Ramos (cell line): ENCODE measurements around the gene LAPTM4A.
"Not testable (repeated sequence)": the region's sequence is repeated elsewhere in the genome, so short reads cannot be mapped to it uniquely, and the experiment has no call there.

Experiments
- in situ Hi-C: fragments of 300-500 bp; cut with MboI; formaldehyde crosslinking; loops from one replicate; pipeline ENCODE4 v1.14.3; 2022; ENCODE audit warnings: low sequenced_read_pairs; ENCODE audit not compliant: unreplicated experiment

Gene LAPTM4A

DNA sequence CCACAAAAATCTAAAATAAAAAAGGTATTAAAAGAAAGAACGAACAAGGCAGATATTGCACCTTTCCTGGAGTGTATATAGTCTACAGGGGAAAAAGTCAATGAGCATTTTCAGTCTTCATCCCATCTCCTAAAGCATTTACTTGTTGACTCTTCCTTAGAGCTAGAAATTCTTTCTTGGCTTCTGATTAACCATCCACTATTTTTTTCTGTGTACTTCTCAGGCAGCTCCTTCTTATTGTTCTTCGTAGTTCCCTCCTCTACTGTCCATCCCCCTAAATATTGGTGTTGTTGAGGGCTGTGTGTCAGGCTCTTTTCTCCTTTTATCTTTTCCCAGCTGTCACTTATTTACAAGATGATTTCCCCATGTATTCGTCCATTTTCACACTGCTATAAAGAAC is 3.5 kb upstream of the LAPTM4A start:
- in situ Hi-C loops: no loop called here

DNA sequence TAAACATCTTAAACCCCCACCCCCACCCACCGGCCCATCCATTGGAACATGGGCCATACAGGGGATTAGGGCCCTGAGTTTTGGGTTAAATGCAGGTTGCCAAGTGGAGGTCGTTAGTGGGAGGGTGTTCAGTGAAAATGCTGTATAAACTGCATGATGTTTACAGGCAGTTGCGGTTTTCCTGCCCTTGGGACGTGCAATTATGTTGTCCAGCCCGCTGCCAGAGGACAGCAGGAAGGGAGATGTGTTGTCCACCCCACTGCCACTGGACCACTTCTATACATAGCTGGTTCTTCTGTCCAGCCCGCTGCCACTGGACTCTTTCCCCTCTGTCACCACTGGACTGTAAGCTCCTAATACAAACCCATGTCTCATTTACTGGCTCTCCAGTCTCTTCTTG is 2.7 kb upstream of the LAPTM4A start:
- in situ Hi-C loops: no loop called here

DNA sequence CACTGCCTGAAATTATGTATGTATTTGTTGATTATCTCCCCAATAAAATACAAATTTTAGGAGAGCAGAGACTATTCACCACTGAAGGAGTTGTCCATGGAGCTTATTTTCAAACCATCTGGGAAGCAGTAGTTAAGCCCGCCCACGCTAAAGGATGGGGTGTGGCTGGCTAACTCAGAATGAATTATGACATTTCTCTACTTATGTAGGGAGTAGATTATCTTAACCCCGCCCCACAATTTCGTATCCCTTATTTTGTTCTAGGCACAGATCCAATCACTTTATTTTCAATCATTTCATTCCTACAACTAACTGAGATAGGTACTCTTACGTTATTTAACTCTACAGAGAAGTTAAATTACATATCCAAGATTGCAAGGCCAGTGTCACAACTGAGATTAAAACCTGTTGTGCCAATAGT is 1.4 kb upstream of the LAPTM4A start:
- in situ Hi-C loops: no loop called here

DNA sequence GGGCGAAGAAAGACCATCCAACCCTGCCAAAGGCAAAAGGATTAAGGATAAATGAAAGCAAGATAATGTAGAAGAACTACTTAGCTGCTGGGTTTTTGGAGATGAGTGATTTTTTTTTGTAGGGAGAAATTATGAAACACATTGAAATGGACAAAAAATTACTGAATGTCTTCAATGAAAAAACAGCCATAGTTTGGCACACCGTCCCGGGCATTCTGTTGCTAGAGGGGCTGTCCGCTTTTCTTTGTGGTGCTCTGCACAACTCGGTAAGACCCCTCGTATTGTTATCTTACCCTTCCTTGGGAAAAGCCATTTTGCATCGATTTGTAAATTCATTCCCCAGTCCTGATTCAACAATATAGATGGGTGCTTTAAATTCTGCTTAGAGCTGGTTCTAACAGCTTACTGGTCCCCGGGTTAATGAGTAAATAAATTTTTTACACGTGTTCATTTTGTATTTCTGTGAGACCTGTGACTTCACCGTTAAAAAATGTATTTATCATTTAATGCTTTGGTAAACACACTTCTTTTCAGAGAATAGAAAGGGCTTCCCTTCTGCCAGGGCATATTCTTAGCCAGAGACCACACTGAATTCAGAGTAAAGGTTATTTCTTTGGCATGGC is 912 bp upstream of the LAPTM4A start:
- in situ Hi-C loops: no loop called here

DNA sequence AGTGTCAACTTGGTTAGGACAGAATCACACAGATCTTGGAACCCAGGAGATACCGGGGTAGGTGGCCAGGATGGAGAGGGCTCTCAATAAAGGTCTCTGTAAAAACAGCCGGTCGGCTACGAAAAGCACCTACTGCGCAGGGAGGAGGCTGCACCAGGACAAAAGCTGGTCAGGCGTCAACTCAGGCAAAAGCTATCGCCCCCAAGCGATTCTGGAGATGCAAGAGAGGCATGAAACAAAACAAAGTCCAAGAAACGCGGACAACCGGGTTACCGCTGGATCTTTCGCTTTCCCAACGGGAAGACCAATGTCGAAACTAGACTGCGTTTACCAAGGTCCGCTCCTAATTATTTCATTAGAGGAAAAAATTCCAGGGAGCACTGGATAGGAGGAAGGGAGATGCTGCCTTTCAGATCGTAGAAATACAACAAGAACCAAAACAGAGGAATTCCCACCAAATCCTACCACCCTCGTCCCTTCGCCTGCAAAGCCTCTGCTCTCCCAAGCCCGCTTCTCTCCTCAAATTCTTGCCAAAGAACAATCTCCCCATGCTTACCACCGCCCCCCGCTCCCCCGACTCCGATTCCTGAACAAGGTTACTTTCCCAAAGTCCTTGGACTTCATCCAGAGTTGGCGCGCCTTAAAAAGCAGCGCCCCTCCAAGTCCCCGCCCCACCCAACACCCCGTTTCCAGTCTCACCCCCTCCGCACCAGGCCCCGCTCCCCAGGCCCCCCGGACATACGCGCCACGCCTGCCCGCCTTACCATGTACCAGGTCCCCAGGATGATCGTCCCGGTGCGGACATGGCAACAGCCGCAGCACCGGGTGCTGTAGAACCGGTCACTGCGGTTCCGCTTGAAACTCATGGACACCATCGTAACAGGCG is 539 bp downstream of the LAPTM4A start:
- in situ Hi-C loops: no loop called here

DNA sequence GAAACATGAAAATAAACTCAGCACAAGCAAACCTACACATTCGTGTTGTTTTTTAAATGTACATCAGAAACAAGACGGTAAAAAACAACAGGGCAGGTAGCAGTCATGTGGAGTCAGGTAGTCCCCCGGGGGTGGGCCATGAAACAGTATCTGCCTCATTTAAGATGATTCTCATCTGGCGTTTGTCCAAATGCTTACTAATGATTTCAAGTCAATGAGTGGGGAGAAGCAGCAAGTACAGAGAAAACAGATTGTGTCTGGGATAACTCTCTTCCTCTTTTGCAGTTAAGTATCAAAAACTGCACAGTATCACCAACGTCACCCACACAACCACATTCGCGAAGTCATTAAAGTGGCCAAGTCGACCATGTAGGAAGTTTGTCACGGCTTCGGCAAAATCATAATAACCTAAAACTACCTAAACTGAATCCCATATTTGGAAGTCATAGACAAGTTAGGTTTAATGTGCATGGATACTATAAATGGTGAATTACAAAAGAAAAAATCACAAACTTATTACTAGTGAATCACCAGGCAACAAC is 1.3 kb downstream of the LAPTM4A start:
- in situ Hi-C loops: no loop called here

DNA sequence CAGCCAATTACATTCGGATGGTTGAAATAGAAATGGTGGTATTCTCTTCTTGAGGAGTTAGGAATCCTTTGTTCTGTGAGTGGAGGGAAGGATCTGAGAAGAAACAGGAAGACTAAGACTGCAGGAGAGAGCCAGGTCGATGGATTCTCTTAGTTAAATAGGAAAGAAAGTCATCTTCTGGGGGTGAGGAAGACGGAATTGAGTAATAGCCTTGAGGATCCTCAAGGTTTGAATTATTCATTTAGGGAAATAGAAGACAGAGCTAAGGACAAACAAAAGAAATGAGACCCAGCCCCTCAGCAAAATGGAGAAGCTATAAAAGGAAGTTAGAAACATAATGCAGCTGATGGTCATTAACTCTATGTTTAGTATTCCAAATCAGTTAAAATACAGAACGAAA is 1.8 kb downstream of the LAPTM4A start:
- in situ Hi-C loops: no loop called here

DNA sequence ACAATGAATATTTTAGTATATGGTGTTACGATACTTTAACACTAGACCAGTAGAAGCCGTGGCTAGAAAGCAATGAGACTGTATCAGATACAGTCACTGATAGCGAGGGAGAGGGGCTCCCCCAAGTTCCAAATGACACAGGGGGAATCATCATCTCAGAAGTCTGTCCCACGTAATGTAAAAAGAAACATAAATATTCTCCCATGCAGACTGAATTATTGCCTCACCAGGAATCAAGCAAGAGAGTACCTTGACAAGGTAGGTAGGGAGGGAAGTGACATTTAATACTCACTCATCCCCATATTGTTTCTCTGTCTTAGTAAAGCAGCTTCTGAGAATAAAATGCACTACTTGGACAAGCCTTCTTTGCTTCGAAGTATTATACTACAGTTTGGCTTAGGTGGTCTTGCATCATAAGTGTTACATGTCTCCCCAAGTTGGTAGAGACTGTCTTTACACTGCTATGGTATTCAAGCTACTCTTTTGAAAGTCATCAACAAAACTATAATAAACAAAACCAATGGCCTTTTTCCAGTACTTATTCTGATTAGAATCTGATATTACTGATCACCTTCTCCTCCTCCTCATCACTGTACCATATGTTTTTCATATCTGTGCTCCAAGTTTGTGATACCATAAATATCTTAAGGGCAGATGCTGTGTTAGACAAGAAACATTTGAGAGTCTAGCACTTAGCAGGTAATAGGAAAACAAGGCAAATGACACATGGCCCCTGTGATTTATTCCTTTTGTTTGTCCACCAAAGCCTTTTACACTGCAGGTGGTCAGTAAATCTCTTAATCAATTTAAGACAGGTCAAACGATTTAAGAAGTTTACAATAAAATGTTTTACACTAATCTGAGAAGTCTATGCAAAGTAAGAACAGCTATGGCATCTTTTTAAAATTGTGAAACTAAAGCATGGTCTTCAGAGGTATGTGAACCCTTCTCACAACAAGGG is 2.7 kb downstream of the LAPTM4A start:
- in situ Hi-C loops: no loop called here

DNA sequence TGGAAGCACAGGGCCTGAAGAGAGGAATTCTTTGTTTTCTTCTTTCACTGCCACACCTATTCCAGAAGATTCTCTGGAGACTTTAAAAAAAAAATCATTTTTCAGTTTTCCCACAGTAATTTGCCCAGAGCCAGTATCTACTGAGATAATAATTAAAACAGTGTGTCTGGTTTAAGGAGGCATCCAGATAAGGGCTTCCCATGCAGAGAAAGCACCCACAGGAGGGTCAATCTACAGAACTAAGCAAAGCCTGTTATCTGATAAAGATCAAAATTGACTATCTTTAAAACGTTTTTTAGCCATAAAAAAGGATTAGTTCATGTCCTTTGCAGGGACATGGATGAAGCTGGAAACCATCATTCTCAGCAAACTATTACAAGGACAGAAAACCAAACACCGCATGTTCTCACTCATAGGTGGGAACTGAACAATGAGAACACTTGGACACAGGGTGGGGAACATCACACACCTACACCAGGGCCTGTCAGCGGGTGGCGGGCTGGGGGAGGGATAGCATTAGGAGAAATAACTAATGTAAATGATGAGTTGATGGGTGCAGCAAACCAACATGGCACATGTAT is 5.6 kb downstream of the LAPTM4A start:
- in situ Hi-C loops: not testable (repeated sequence)

DNA sequence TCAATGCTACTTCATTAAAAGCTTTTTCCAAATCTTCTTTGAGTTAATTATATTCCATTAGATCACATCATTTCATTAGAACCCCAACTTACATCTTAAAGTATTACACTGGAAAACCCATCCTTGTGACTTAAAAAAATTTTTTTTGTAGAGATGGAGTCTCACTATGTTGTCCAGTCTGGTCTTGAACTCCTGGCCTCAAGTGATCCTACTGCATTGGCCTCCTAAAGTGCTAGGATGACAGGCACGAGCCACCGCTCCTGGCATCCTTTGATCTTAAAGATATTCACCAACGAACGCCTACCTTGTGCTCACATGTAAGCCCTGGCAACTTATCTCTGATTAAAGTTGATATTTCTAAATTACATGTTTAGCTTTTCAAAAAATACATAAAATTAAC is 6.7 kb downstream of the LAPTM4A start:
- in situ Hi-C loops: no loop called here

DNA sequence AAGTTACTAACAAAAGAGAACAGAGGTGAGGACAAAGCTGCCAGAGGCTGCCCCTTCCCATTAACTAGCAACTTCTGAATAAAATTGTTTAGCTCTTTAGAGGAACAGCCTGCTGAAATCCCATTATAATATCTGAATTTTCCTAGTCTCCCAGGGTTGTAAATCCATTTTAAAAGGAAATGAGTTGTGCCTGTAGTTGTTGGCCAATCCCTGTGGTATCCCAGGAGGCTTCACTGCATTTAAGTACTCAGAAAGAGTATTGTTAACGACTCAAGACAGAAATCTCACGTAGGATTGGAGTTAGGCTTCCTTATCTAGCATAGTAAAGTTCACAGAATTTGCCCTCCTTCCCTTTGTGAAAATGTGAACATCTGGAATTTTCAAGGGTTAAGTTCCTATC is 8.9 kb downstream of the LAPTM4A start:
- in situ Hi-C loops: no loop called here

DNA sequence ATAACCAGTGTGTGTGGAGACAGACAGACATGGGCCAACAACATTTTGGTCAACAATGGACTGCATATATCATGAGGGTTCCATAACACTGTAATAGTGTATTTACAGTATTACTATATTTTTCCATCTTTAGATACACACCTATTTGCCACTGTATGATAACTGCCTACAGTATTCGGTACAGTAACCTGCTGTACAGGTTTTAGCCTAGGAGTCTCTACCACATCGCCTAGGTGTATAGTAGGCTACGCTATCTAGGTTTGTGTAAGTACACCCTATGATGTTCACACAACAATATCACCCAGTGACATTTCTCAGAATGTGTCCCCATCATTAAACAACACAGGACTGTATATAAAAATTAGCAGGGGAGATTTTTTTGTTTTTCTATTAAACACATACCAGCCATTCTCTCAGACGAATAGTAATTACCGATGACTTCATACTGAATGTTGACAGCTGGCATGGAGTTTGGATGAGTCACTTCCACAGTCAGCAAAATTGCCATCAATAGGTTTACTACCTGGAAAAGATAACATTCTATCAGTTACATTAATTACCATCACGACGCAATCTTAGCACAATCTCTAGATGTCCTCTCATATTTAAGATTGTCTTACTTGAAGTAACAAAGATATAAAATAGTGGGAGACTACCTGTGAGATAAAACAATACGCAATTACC is 10.8 kb downstream of the LAPTM4A start:
- in situ Hi-C loops: no loop called here

DNA sequence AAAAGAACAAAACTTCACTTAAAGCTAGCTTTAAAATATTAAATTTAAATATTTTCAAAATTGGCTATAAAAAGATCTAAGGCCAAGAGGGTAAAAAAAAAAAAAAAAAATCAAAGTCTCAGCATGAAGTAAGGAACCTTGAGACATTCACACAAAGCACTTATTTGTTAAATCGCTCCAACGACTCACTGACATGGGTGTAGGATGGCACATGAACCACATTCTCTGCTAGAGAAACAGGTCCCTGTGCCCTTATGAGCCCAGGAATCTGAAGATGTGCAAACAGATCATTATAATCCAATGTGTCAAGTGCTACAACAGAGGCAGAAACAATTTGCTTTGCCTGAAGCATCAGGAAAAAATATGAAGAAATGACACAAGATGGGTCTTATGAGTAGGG is 13.8 kb downstream of the LAPTM4A start:
- in situ Hi-C loops: no loop called here

DNA sequence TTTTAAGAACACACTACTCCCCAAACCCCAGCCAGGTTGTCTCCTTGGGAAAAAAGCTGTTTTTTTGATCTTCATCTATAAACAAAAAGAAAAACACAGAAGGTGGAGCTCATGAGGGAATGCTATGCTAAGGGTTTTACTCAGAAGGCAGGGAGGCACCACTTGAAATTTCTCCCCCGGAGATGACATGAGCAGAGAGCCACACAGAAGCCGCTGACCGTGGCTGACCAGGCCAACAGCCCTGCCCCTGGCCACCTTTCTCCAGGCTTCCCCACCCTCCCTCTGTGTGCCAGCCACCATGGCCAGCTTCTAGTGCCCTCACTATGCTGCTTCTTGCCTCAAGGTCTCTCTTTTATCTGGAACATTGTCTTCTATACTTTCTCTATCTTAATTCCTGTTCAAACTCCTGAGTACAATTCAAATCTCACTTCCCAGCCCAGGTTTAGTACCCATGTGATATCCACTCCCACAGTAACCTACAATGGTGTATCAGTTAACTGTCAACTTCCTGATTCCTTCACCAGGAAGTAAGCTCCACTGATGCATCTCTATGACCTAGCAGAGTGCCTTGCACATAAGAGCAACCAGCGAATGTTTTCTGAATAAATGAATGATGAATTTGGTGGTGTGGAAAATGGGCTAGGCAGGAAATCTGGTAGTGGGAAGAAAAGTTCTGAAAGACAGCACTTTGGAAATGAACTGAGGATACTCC is 15.3 kb downstream of the LAPTM4A start:
- in situ Hi-C loops: no loop called here

DNA sequence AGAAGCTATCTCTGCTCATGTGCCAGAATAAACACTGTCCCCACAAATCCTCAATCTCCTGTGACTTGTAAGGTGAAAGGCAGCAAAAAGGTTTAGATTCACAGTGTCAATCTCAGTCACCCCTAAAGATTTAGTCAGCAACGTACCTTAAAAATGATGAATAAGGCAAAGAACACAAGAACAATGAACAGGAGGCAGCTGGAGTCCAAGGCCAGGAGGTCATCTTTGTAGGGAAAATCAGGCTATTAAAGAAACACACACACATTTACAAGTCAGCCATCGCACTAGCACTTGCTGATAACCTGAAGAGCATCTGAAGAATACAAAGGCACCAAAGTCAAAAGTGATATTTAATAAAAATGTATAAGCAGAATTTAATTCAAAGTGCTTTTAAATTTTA is 16.6 kb downstream of the LAPTM4A start:
- in situ Hi-C loops: no loop called here

DNA sequence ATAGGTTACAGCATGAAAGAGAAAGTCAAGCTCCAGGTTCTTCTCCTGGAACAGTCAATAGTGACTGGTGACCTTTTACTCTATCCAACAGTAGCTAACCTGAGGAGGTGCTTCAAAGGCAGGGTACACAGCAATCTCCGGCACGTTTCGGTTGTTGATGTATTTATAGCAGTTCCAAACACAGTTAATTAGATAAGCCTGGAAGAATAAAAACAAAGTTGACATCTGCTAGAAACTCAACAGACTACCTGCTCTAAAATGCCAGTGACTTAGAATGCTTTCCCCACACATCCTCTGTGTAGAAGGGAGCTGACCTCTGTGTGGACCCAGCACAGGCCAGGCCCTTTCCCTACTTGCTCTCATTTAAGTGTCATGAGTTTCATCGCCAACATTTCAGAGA is 17.2 kb downstream of the LAPTM4A start:
- in situ Hi-C loops: no loop called here

DNA sequence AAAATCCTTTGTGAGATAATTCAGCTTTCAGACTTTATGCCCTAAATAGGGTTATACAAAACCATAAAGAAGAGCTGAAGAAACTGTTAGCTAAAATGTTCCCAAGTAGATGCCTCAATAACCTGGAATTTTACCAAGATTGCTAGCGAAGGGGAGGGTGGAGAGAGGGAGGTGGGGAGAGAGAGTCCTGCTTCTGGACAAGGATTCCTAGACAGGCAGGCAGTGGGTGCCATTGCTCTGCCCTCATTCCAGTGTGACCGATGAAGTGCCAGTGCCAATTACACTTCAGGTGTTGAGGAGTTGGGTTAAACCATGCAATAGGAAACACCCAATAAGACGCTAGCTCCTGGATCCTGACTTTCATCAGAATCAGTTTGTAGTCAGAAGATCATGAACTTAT is 18.1 kb downstream of the LAPTM4A start:
- in situ Hi-C loops: no loop called here

DNA sequence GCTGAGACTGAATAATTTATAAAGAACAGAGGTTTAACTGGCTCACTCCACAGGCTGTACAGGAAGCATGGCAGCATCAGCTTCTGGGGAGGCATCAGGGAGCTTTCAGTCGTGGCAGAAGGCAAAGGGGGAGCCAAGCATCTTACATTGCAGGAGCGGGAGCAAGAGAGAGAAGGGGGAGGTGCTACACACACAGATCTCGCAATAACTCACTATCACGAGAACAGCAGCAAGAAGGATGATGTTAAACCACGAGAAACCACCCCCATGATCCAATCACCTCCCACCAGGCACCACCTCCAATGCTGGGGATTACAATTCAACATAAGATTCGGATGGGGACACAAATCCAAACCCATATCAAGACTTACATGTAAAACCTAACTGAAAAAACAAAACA is 21.2 kb downstream of the LAPTM4A start:
- in situ Hi-C loops: no loop called here
